RWPE1 (cell line): ENCODE results near the gene CUBN.

Source experiments
- CTCF ChIA-PET: fragments of 350-600 bp; sonication (Branson Sonifier 250); formaldehyde crosslinking; extraction: SDS; loops from one replicate; lab custom pipeline; 2021; lab: Yijun Ruan, JAX
- POLR2A ChIA-PET: fragments of 400-600 bp; formaldehyde crosslinking; extraction: SDS; loops from one replicate; lab custom pipeline; 2020; ENCODE audit warnings: antibody characterized with exemption; ENCODE audit not compliant: low non-redundant PET; lab: Yijun Ruan, JAX
- DNase-seq: peaks from one replicate; pipeline ENCODE4 v3.0.0; 2012; ENCODE audit warnings: low spot score
- H3K27ac ChIP-seq: fragments of 450-650 bp; 2 replicates; pipeline ENCODE4 v1.5.1; 2017
- TF ChIP-seq, protein P1 (sequence below): fragments of 450-650 bp; conservative IDR thresholded peaks from 2 replicates; pipeline ENCODE4 v1.5.1; 2017; ENCODE audit warnings: low read depth, mild to moderate bottlenecking

The CUBN gene

DNA sequence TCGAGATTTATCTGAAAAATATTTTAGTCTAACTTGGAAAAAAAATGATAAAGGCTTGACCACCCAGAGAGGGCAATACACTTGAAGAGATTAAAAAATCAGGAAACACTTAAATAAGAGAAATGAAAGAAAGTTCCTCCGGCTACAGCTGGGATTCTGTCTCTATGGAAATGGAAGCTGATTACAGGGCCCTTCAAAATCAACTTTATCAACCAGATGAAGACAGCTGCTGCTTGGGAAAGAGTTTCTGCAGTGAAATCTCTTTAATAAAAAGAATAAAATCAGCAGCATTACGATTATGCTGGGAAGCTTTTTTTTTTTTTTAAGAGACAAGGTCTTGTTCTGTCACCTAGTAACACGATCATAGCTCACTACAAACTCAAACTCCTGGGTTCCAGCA is 316.9 kb downstream of the CUBN start:
- H3K27ac ChIP-seq = no peak overlapping the region
- DNase-seq = no peak
- ChIA-PET CTCF (no interaction called here), POLR2A (no interaction called here)
- TF ChIP-seq, protein P1, sequence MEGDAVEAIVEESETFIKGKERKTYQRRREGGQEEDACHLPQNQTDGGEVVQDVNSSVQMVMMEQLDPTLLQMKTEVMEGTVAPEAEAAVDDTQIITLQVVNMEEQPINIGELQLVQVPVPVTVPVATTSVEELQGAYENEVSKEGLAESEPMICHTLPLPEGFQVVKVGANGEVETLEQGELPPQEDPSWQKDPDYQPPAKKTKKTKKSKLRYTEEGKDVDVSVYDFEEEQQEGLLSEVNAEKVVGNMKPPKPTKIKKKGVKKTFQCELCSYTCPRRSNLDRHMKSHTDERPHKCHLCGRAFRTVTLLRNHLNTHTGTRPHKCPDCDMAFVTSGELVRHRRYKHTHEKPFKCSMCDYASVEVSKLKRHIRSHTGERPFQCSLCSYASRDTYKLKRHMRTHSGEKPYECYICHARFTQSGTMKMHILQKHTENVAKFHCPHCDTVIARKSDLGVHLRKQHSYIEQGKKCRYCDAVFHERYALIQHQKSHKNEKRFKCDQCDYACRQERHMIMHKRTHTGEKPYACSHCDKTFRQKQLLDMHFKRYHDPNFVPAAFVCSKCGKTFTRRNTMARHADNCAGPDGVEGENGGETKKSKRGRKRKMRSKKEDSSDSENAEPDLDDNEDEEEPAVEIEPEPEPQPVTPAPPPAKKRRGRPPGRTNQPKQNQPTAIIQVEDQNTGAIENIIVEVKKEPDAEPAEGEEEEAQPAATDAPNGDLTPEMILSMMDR = no peak

DNA sequence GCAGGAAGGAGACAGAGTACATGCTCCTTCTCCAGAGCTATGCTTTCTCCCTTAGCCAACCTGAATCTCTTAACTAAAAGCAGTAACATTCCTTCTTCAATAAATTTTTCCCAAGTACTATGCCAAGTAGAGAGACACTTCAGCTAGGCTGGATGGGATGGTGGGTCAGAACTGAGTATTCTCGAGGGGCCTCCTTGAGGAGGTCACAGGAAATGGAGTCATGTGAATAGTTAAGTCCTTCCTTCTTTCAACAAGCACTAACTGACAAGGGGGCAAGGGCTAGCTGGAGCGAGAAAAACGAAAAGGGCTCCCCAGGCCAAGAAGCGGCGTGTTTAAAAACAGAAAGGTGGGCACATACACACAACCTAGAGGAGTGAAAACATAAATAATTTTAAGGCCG is 317.8 kb downstream of the CUBN start:
- CTCF ChIA-PET = no interaction called here
- H3K27ac ChIP-seq = no peak overlapping the region
- POLR2A ChIA-PET = no interaction called here
- DNase-seq = no peak
- TF ChIP-seq, protein P1 = no peak

DNA sequence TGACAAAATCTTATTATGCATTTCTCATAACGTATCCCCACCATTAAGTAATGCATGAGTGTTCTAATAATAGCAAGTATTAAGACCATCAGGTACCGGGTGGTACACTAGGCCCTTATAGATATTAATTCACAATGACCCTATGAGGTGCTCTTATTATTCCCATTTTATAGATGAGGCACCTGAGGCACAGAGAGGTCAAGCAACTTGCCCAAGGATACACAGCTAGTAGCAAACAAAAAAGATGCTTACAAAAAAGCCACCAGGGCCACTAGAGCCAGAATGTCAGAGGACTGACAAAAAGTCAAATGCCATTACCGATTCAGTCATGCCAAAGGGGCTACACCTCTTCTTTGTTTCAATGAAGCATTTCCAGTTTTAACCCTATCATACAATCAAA is 318.3 kb downstream of the CUBN start:
- H3K27ac ChIP-seq = no peak overlapping the region
- TF ChIP-seq, protein P1 = no peak
- DNase-seq = no peak
- ChIA-PET CTCF (no interaction called here), POLR2A (no interaction called here)

DNA sequence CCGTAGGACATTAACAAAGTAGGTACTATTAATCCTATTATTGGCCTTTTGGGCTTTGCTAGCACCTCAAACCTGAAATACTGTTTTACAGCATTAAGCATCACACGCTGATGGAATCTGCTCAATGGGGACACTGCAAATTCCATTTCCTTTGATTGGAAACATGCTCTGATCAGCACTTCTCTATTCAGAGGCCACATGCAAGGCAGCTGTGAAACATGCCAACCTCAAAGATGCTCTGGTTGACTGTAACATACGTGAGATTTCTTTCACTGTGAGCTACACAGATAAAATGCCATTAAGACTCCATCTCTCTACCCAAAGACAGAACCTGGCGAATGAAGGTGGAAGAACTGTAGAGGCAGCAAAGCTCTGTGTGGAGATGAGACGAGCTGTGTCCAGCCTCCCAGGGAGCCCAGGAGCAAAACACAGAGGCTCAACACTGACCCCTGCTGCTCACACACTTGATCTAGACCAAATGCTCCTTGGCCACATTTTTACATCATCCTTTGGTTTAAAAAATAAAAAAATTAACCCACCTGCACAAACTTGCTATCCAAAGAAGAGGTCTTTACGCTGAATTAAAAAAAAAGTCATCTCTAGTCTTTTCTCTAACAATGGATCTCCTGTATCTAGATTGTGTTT is 320.4 kb downstream of the CUBN start:
- H3K27ac ChIP-seq = no peak overlapping the region
- POLR2A ChIA-PET = no interaction called here
- CTCF ChIA-PET = no interaction called here
- DNase-seq = no peak
- TF ChIP-seq, protein P1 = 0 out of 2 replicates have a peak, but pooled peaks have one; percentile 13

DNA sequence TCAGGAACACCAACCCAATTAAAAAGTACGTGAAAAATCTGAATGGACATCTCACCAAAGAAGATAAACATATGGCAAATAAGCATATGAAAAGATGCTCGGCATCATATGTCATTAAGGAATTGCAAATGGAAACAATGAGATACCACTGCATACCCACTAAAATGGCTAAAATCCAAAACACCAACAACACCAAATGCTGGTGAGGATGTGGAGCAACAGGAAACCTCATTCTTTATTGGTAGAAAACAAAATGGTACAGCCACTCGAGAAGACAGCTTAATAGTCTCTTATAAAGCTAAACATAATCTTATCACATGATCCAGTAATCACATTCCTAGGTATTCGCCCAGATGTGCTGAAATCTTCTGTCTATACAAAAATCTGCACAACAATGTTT is 325.5 kb downstream of the CUBN start:
- ChIA-PET POLR2A (no interaction called here), CTCF (interaction anchor here (0.7 kb wide), 1 partner anchor 1168 kb away, joined by 3 read pairs; no protein-coding TSS in a partner anchor)
- DNase-seq = no peak
- TF ChIP-seq, protein P1 = no peak
- H3K27ac ChIP-seq = no peak overlapping the region

DNA sequence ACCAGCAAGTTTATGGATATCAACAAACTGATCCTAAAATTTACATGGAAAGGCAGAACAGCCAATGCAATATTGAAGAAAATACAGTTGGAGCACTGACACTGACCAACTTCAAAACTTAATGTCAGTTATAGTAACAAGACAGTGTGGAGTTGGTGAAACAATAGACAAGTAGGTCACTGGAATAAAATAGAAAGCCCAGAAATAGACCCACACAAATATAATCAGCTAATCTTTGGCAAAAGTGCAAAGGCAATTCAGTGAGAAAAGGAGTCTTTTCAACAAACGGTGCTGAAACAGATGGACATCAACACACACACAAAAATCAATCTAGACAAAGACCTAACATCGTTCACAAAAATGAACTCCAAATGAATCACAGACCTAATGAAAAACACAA is 326.1 kb downstream of the CUBN start:
- no peak overlapping the region for H3K27ac ChIP-seq
- POLR2A ChIA-PET = no interaction called here
- no peak for DNase-seq
- CTCF ChIA-PET = no interaction called here
- TF ChIP-seq, protein P1 = no peak
